Liver (tissue), 9 donors: ENCODE results near the gene KRT16. TPM values are rescaled to one million over a fixed set of nuclear protein-coding genes. Genes with fewer than 3 reads are reported as not detected.
"Not testable (repeated sequence)": the region's sequence is repeated elsewhere in the genome, so short reads cannot be mapped to it uniquely, and the experiment has no call there.

Experiments used
- DNase-seq: peaks from one replicate; pipeline ENCODE4 v3.0.0-alpha.2; 2017; ENCODE audit warnings: low spot score
- H3K27ac ChIP-seq, 2 donors: one replicate each; pipeline ENCODE4 v1.7.0; 2013; ENCODE audit warnings: inconsistent platforms in 2 of 2, low read length in 2 of 2, control low read depth in 1 of 2, low read depth in 1 of 2, mild to moderate bottlenecking in 1 of 2
- H3K27me3 ChIP-seq, 4 donors: one replicate each; pipeline versions ENCODE4 v1.6.1 to v1.7.0; 2013; ENCODE audit warnings: low read length in 3 of 4, inconsistent platforms in 1 of 4, mild to moderate bottlenecking in 1 of 4, moderate library complexity in 1 of 4; ENCODE audit not compliant: control insufficient read depth in 4 of 4, insufficient read depth in 4 of 4
- H3K36me3 ChIP-seq, 4 donors: one replicate each; pipeline versions ENCODE4 v1.6.1 to v1.7.0; 2013; ENCODE audit warnings: low read length in 3 of 4, mild to moderate bottlenecking in 3 of 4, low read depth in 1 of 4, moderate library complexity in 1 of 4; ENCODE audit not compliant: control insufficient read depth in 4 of 4, insufficient read depth in 3 of 4
- H3K4me1 ChIP-seq, 4 donors: one replicate each; pipeline versions ENCODE4 v1.6.1 to v1.7.0; 2013; ENCODE audit warnings: low read length in 3 of 4, mild to moderate bottlenecking in 3 of 4, moderate library complexity in 1 of 4; ENCODE audit not compliant: control insufficient read depth in 4 of 4, insufficient read depth in 4 of 4
- H3K4me3 ChIP-seq, 3 donors: one replicate each; pipeline versions ENCODE4 v1.6.1 to v1.7.0; 2013; ENCODE audit warnings: low read length in 3 of 3, control low read depth in 1 of 3, low read depth in 1 of 3, mild to moderate bottlenecking in 1 of 3
- H3K9ac ChIP-seq, 2 donors: one replicate each; pipeline ENCODE4 v1.7.0; 2013; ENCODE audit warnings: low read length in 2 of 2, mild to moderate bottlenecking in 2 of 2, moderate library complexity in 2 of 2, control low read depth in 1 of 2, low read depth in 1 of 2
- H3K9me3 ChIP-seq, 4 donors: one replicate each; pipeline versions ENCODE4 v1.6.1 to v1.7.0; 2013; ENCODE audit warnings: low read length in 3 of 4; ENCODE audit not compliant: control insufficient read depth in 4 of 4
- CTCF ChIP-seq: fragments of 150-350 bp; IDR thresholded peaks from 2 replicates; pipeline ENCODE4 v1.5.1; 2017; ENCODE audit warnings: improper control_type of control experiment, low read depth, low read length; ENCODE audit not compliant: missing input control
- EGR1 ChIP-seq, 2 donors: IDR thresholded peaks; 2 replicates each; pipeline ENCODE4 v1.6.1; 2016 to 2018; ENCODE audit warnings: antibody characterized with exemption in 2 of 2, low read depth in 2 of 2
- FOXA1 ChIP-seq: IDR thresholded peaks from 2 replicates; pipeline ENCODE4 v1.6.1; 2016; ENCODE audit warnings: antibody characterized with exemption
- FOXA2 ChIP-seq: IDR thresholded peaks from 2 replicates; pipeline ENCODE4 v1.6.1; 2016; ENCODE audit warnings: antibody characterized with exemption
- GABPA ChIP-seq, 2 donors: IDR thresholded peaks in 1 of 2; conservative IDR thresholded peaks in 1 of 2; 2 replicates each; pipeline ENCODE4 v1.6.1; 2016; ENCODE audit warnings: antibody characterized with exemption in 2 of 2, mild to moderate bottlenecking in 1 of 2, moderate library complexity in 1 of 2
- HNF4A ChIP-seq, 2 donors: conservative IDR thresholded peaks; 2 replicates each; pipeline ENCODE4 v1.6.1; 2016; ENCODE audit warnings: antibody characterized with exemption in 2 of 2, mild to moderate bottlenecking in 2 of 2
- HNF4G ChIP-seq: IDR thresholded peaks from 2 replicates; pipeline ENCODE4 v1.6.1; 2016; ENCODE audit warnings: antibody characterized with exemption
- JUND ChIP-seq, 2 donors: IDR thresholded peaks; 2 replicates each; pipeline ENCODE4 v1.6.1; 2016; ENCODE audit warnings: antibody characterized with exemption in 2 of 2
- NR2F2 ChIP-seq: IDR thresholded peaks from 2 replicates; pipeline ENCODE4 v1.6.1; 2016; ENCODE audit warnings: antibody characterized with exemption
- RAD21 ChIP-seq, 2 donors: IDR thresholded peaks; 2 replicates each; pipeline ENCODE4 v1.6.1; 2016; ENCODE audit warnings: antibody characterized with exemption in 2 of 2, mild to moderate bottlenecking in 2 of 2
- REST ChIP-seq: IDR thresholded peaks from 2 replicates; pipeline ENCODE4 v1.6.1; 2016; ENCODE audit warnings: antibody characterized with exemption, mild to moderate bottlenecking
- RXRA ChIP-seq, 2 donors: IDR thresholded peaks; 2 replicates each; pipeline ENCODE4 v1.6.1; 2017 to 2018; ENCODE audit warnings: antibody characterized with exemption in 2 of 2, mild to moderate bottlenecking in 1 of 2
- SP1 ChIP-seq: IDR thresholded peaks from 2 replicates; pipeline ENCODE4 v1.6.1; 2018; ENCODE audit warnings: antibody characterized with exemption, mild to moderate bottlenecking
- TAF1 ChIP-seq: conservative IDR thresholded peaks from 2 replicates; pipeline ENCODE4 v1.6.1; 2016; ENCODE audit warnings: antibody characterized with exemption, mild to moderate bottlenecking
- YY1 ChIP-seq: IDR thresholded peaks from 2 replicates; pipeline ENCODE4 v1.6.1; 2016; ENCODE audit warnings: antibody characterized with exemption, mild to moderate bottlenecking
- WGBS: extraction: QIAGEN DNeasy Blood & Tissue Kit; methylation state at CpG from one replicate; pipeline ENCODE4 v1.1.7; 2013; 5-methylcytosine and 5-hydroxymethylcytosine counted together
- polyA plus RNA-seq, 2 donors: library from polyadenylated mRNA; stranded (reverse) in 1 of 2; unstranded in 1 of 2; fragments of 200-250 nt in 1 of 2; fragments of >200 nt in 1 of 2; fragmentation: Nextera tagmentation in 1 of 2; extraction: Ambion mirVana in 1 of 2; gene quantifications; one replicate each; pipeline versions ENCODE4 v1.2.1 to v1.2.3, GENCODE V29; 2013 to 2015
- total RNA-seq, 2 donors: library from RNA; depleted of rRNA; stranded (reverse); fragments of >200 nt; gene quantifications; one replicate each; pipeline ENCODE4 v1.2.3, GENCODE V29; 2014
- TF ChIP-seq, protein P1 (sequence below): IDR thresholded peaks from 2 replicates; pipeline ENCODE4 v1.6.1; 2016; ENCODE audit warnings: antibody characterized with exemption
- TF ChIP-seq, protein P2 (sequence below): IDR thresholded peaks from 2 replicates; pipeline ENCODE4 v1.6.1; 2016; ENCODE audit warnings: antibody characterized with exemption
- TF ChIP-seq, protein P3 (sequence below): IDR thresholded peaks from 2 replicates; pipeline ENCODE4 v1.6.1; 2016; ENCODE audit warnings: antibody characterized with exemption
- donor health status: healthy.
- donor health status: healthy.
- donor health status: healthy.
- donor health status: healthy.
- donor health status: healthy.

Gene KRT16
- total and polyA plus RNA-seq, 4 donors, result not detected

GRCh38 chr17:41614767-41615166 lies 2.2 kb upstream of the KRT16 start:
- WGBS, result 49% methylated on average over 9 of the region's 9 CpGs
- DNase-seq, H3K4me3 ChIP-seq, H3K36me3 ChIP-seq, H3K9ac ChIP-seq, H3K27ac ChIP-seq, H3K4me1 ChIP-seq, H3K9me3 ChIP-seq, H3K27me3 ChIP-seq: not testable (repeated sequence)

DNA sequence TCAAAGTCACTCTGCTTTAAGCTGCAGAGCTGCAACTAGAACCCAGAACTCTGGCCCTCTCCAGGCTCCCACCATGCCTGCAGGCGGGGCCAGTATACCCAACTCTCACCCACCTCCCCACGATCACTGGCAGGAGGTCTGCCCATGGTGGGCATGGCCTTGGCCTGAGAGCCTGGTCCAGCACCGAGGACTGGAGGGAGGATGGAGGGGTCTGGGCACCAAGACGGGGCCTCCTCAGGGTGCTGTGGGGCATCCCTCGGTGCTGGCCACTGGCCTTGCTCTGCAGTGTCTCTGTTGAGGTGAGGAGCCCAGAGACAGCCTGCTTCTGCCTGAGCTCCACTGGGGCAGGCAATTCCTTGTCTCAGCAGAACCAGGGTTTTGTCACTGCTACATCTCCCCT lies 1.5 kb upstream of the KRT16 start:
- no peaks in the 10 kb centered on the region for H3K36me3 ChIP-seq
- no peaks in the 10 kb centered on the region for H3K4me1 ChIP-seq
- no peaks in the 10 kb centered on the region for H3K27me3 ChIP-seq
- no peaks in the 10 kb centered on the region for H3K9me3 ChIP-seq
- TF ChIP-seq, protein P1, sequence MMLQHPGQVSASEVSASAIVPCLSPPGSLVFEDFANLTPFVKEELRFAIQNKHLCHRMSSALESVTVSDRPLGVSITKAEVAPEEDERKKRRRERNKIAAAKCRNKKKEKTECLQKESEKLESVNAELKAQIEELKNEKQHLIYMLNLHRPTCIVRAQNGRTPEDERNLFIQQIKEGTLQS, result no peak
- TF ChIP-seq RXRA (IDR thresholded peaks at IDR 0.05), result no peak
- no peak for TF ChIP-seq RAD21 (IDR thresholded peaks at IDR 0.05)
- no peak for TF ChIP-seq EGR1 (IDR thresholded peaks at IDR 0.05; ENCODE audit: low read depth in 2 of 2)
- no peak for TF ChIP-seq HNF4A (conservative IDR thresholded peaks at IDR 0.05)
- no peak for TF ChIP-seq FOXA2
- no peak for TF ChIP-seq TAF1
- TF ChIP-seq REST, result no peak
- no peak for TF ChIP-seq SP1
- no peak for TF ChIP-seq GABPA (IDR thresholded peaks at IDR 0.05 in 1 of 2, conservative IDR thresholded peaks at IDR 0.05 in 1 of 2)
- TF ChIP-seq JUND (IDR thresholded peaks at IDR 0.05), result no peak
- no peak for TF ChIP-seq FOXA1
- no peak for TF ChIP-seq CTCF
- no peak for TF ChIP-seq NR2F2
- TF ChIP-seq, protein P2, sequence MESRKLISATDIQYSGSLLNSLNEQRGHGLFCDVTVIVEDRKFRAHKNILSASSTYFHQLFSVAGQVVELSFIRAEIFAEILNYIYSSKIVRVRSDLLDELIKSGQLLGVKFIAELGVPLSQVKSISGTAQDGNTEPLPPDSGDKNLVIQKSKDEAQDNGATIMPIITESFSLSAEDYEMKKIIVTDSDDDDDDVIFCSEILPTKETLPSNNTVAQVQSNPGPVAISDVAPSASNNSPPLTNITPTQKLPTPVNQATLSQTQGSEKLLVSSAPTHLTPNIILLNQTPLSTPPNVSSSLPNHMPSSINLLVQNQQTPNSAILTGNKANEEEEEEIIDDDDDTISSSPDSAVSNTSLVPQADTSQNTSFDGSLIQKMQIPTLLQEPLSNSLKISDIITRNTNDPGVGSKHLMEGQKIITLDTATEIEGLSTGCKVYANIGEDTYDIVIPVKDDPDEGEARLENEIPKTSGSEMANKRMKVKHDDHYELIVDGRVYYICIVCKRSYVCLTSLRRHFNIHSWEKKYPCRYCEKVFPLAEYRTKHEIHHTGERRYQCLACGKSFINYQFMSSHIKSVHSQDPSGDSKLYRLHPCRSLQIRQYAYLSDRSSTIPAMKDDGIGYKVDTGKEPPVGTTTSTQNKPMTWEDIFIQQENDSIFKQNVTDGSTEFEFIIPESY, result no peak
- TF ChIP-seq HNF4G, result no peak
- TF ChIP-seq YY1, result no peak
- TF ChIP-seq, protein P3, sequence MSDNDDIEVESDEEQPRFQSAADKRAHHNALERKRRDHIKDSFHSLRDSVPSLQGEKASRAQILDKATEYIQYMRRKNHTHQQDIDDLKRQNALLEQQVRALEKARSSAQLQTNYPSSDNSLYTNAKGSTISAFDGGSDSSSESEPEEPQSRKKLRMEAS, result no peak
- H3K27ac ChIP-seq, result no peak overlapping the region
- 91% methylated on average over 5 of the region's 5 CpGs for WGBS
- no peak overlapping the region for H3K9ac ChIP-seq
- no peak overlapping the region for H3K4me3 ChIP-seq
- DNase-seq, result no peak
